IMR-90 (cell line): ENCODE data around the gene MRPL19. TPM values are rescaled to one million over a fixed set of nuclear protein-coding genes. Genes with fewer than 3 reads are reported as not detected.

Experiments
- ATAC-seq: fragments of 200-7000 bp; cut with Tn5 transposase; 2 replicates; pipeline ENCODE4 v1.9.1; 2020; ENCODE audit warnings: low read depth, mild to moderate bottlenecking, moderate library complexity
- BruUV-seq: library from RNA; stranded (reverse); fragments of 400-500 nt; replicated peaks from 2 replicates; lab custom pipeline; 2021; lab: Mats Ljungman, UMichigan
- CTCF ChIA-PET: fragments of 300-600 bp; formaldehyde crosslinking; extraction: SDS; loops from one replicate; lab custom pipeline; 2021; ENCODE audit warnings: antibody characterized with exemption; lab: Yijun Ruan, JAX
- POLR2A ChIA-PET: fragments of 300-600 bp; sonication (Branson Sonifier 250); formaldehyde crosslinking; loops from one replicate; lab custom pipeline; 2022; ENCODE audit warnings: antibody characterized with exemption; ENCODE audit not compliant: unreplicated experiment; lab: Charles Lee
- DNase-seq: peaks from one replicate; pipeline ENCODE4 v3.0.0; 2013
- H2AFZ ChIP-seq: replicated peaks from 2 replicates; pipeline ENCODE3; 2013; ENCODE audit warnings: low read length, mild to moderate bottlenecking; ENCODE audit not compliant: poor library complexity
- H2AK5ac ChIP-seq: 2 replicates; pipeline ENCODE4 v1.6.1; 2013; ENCODE audit warnings: low read depth, low read length, inconsistent platforms
- H2AK9ac ChIP-seq: replicated peaks from 2 replicates; pipeline ENCODE3; 2013; ENCODE audit warnings: mild to moderate bottlenecking, low read depth, low read length, moderate library complexity; ENCODE audit not compliant: poor library complexity
- H2BK120ac ChIP-seq: 2 replicates; pipeline ENCODE4 v1.6.1; 2013; ENCODE audit warnings: low read depth, low read length, inconsistent platforms
- H2BK15ac ChIP-seq: 3 replicates; pipeline ENCODE4 v1.6.1; 2013; ENCODE audit warnings: low read depth, low read length, inconsistent platforms
- H2BK20ac ChIP-seq: 2 replicates; pipeline ENCODE4 v1.6.1; 2013; ENCODE audit warnings: low read depth, mild to moderate bottlenecking, inconsistent platforms, low read length, moderate library complexity
- H2BK5ac ChIP-seq: 2 replicates; pipeline ENCODE4 v1.6.1; 2013; ENCODE audit warnings: mild to moderate bottlenecking, low read depth, low read length, inconsistent platforms; ENCODE audit not compliant: poor library complexity, severe bottlenecking
- H3K14ac ChIP-seq: replicated peaks from 2 replicates; pipeline ENCODE4 v1.6.1; 2013; ENCODE audit warnings: low read depth, low read length, inconsistent platforms
- H3K18ac ChIP-seq: 2 replicates; pipeline ENCODE4 v1.6.1; 2013; ENCODE audit warnings: low read depth, low read length, control low read depth
- H3K23ac ChIP-seq: 2 replicates; pipeline ENCODE4 v1.6.1; 2013; ENCODE audit warnings: low read depth, low read length, inconsistent platforms
- H3K27ac ChIP-seq: 2 replicates; pipeline ENCODE4 v1.5.1; 2013; ENCODE audit warnings: mild to moderate bottlenecking, control low read depth, low read length; ENCODE audit not compliant: insufficient read depth
- H3K27me3 ChIP-seq: 2 replicates; pipeline ENCODE4 v1.6.1; 2013; ENCODE audit warnings: low read length; ENCODE audit not compliant: control insufficient read depth, insufficient read depth
- H3K36me3 ChIP-seq: 2 replicates; pipeline ENCODE4 v1.6.1; 2013; ENCODE audit warnings: low read length, mixed read lengths; ENCODE audit not compliant: control insufficient read depth, insufficient read depth
- H3K4ac ChIP-seq: 2 replicates; pipeline ENCODE4 v1.6.1; 2013; ENCODE audit warnings: low read depth, low read length, inconsistent platforms
- H3K4me1 ChIP-seq: 2 replicates; pipeline ENCODE4 v1.6.1; 2013; ENCODE audit warnings: low read length, mixed read lengths; ENCODE audit not compliant: control insufficient read depth, insufficient read depth
- H3K4me2 ChIP-seq: 2 replicates; pipeline ENCODE4 v1.6.1; 2013; ENCODE audit warnings: low read depth, mild to moderate bottlenecking, control low read depth, low read length, moderate library complexity
- H3K4me3 ChIP-seq: 2 replicates; pipeline ENCODE4 v1.5.1; 2013; ENCODE audit warnings: low read depth, mild to moderate bottlenecking, control low read depth, low read length, moderate library complexity; ENCODE audit not compliant: insufficient read depth
- H3K56ac ChIP-seq: 2 replicates; pipeline ENCODE4 v1.6.1; 2013; ENCODE audit warnings: low read length, inconsistent platforms; ENCODE audit not compliant: insufficient read depth; ENCODE audit errors: extremely low read depth
- H3K79me1 ChIP-seq, 2 experiments: 2 replicates each; pipeline ENCODE4 v1.6.1; 2013; ENCODE audit warnings: low read length in 2 of 2, inconsistent platforms in 1 of 2, low read depth in 1 of 2
- H3K9ac ChIP-seq: 2 replicates; pipeline ENCODE4 v1.6.1; 2013; ENCODE audit warnings: low read depth, low read length, control low read depth
- H3K9me1 ChIP-seq: 2 replicates; pipeline ENCODE4 v1.6.1; 2013; ENCODE audit warnings: low read length, inconsistent platforms; ENCODE audit not compliant: insufficient read depth
- H3K9me3 ChIP-seq: 2 replicates; pipeline ENCODE4 v1.6.1; 2013; ENCODE audit warnings: low read length; ENCODE audit not compliant: control insufficient read depth, insufficient read depth
- H4K20me1 ChIP-seq: 2 replicates; pipeline ENCODE4 v1.6.1; 2013; ENCODE audit warnings: low read length, inconsistent platforms; ENCODE audit not compliant: insufficient read depth
- H4K5ac ChIP-seq: 2 replicates; pipeline ENCODE4 v1.6.1; 2013; ENCODE audit warnings: mild to moderate bottlenecking, low read depth, low read length, control low read depth
- H4K8ac ChIP-seq, 2 experiments: 2 replicates each; pipeline ENCODE4 v1.6.1; 2013; ENCODE audit warnings: low read depth in 2 of 2, low read length in 2 of 2, control low read depth in 1 of 2, inconsistent platforms in 1 of 2
- H4K91ac ChIP-seq: 2 replicates; pipeline ENCODE4 v1.6.1; 2013; ENCODE audit warnings: low read depth, low read length, inconsistent platforms; ENCODE audit not compliant: insufficient read depth
- BHLHE40 ChIP-seq: fragments of 150-350 bp; IDR thresholded peaks from 2 replicates; pipeline ENCODE4 v1.6.1; 2016; ENCODE audit warnings: mild to moderate bottlenecking, low read depth, low read length
- CEBPB ChIP-seq: IDR thresholded peaks from 2 replicates; pipeline ENCODE4 v1.6.1; 2012; ENCODE audit warnings: low read depth, low read length, improper control_type of control experiment
- CHD1 ChIP-seq: IDR thresholded peaks from 2 replicates; pipeline ENCODE4 v1.6.1; 2012; ENCODE audit warnings: low read depth, low read length, improper control_type of control experiment
- CTCF ChIP-seq: conservative IDR thresholded peaks from 2 replicates; pipeline ENCODE4 v1.5.1; 2012; ENCODE audit warnings: mild to moderate bottlenecking, low read depth, low read length, improper control_type of control experiment
- ELK1 ChIP-seq: fragments of 150-350 bp; IDR thresholded peaks from 2 replicates; pipeline ENCODE4 v1.6.1; 2016; ENCODE audit warnings: low read depth, mild to moderate bottlenecking, low read length, moderate library complexity, borderline replicate concordance
- FOS ChIP-seq: fragments of 150-350 bp; IDR thresholded peaks from 2 replicates; pipeline ENCODE4 v1.6.1; 2016; ENCODE audit warnings: low read depth, low read length
- MAFK ChIP-seq: IDR thresholded peaks from 2 replicates; pipeline ENCODE4 v1.6.1; 2012; ENCODE audit warnings: low read depth, low read length, improper control_type of control experiment
- MAZ ChIP-seq: IDR thresholded peaks from 2 replicates; pipeline ENCODE4 v1.6.1; 2012; ENCODE audit warnings: low read depth, mild to moderate bottlenecking, low read length, improper control_type of control experiment, moderate library complexity, borderline replicate concordance
- MXI1 ChIP-seq: IDR thresholded peaks from 2 replicates; pipeline ENCODE4 v1.6.1; 2012; ENCODE audit warnings: low read depth, mild to moderate bottlenecking, low read length, moderate library complexity, borderline replicate concordance
- NFE2L2 ChIP-seq: fragments of 150-350 bp; IDR thresholded peaks from 2 replicates; pipeline ENCODE4 v1.6.1; 2016; ENCODE audit warnings: low read depth, mild to moderate bottlenecking, low read length
- POLR2A ChIP-seq: IDR thresholded peaks from 2 replicates; pipeline ENCODE4 v1.6.1; 2012; ENCODE audit warnings: mild to moderate bottlenecking, low read depth, low read length
- RAD21 ChIP-seq: IDR thresholded peaks from 2 replicates; pipeline ENCODE4 v1.6.1; 2012; ENCODE audit warnings: low read length, improper control_type of control experiment
- RCOR1 ChIP-seq: IDR thresholded peaks from 2 replicates; pipeline ENCODE4 v1.6.1; 2012; ENCODE audit warnings: mild to moderate bottlenecking, low read length, improper control_type of control experiment; ENCODE audit not compliant: insufficient replicate concordance
- RFX5 ChIP-seq: IDR thresholded peaks from 2 replicates; pipeline ENCODE4 v1.8.0; 2012; ENCODE audit warnings: low read depth, mild to moderate bottlenecking, low read length, moderate library complexity
- SMC3 ChIP-seq: fragments of 150-350 bp; IDR thresholded peaks from 2 replicates; pipeline ENCODE4 v1.6.1; 2016; ENCODE audit warnings: low read depth, mild to moderate bottlenecking, antibody characterized with exemption, low read length, moderate library complexity
- WGBS, 2 experiments: methylation state at CpG; one replicate each; pipeline versions ENCODE4 v1.1.5 to v1.1.7; 2013; ENCODE audit warnings: missing lambda C conversion rate in 2 of 2; ENCODE audit not compliant: insufficient read length in 1 of 2; ENCODE audit errors: extremely low coverage in 2 of 2; 5-methylcytosine and 5-hydroxymethylcytosine counted together
- dilution Hi-C: fragments of 300-500 bp; cut with HindIII; formaldehyde crosslinking; loops from one replicate; pipeline ENCODE4 v1.14.3; 2018; ENCODE audit warnings: low sequenced_read_pairs; ENCODE audit not compliant: unreplicated experiment
- in situ Hi-C: fragments of 300-500 bp; cut with MboI; formaldehyde crosslinking; loops from 3 replicates; pipeline ENCODE4 v1.14.3; 2019; ENCODE audit warnings: low sequenced_read_pairs, inconsistent platforms, mixed read lengths
- intact Hi-C: fragments of 100-400 bp; cut with micrococcal nuclease; formaldehyde crosslinking; loops from 2 replicates; pipeline ENCODE4 v1.10.0; 2022
- polyA plus RNA-seq, 3 experiments: library from polyadenylated mRNA; depleted of rRNA; stranded (reverse); fragments of >200 nt; gene quantifications; 2 replicates each; pipeline ENCODE4 v1.2.3, GENCODE V29; 2012; ENCODE audit warnings: low replicate concordance in 1 of 3
- total RNA-seq: library from RNA; depleted of rRNA; stranded (reverse); fragments of >200 nt; gene quantifications from 2 replicates; pipeline ENCODE4 v1.2.3, GENCODE V29; 2012
- TF ChIP-seq, protein P1 (sequence below): fragments of 150-350 bp; IDR thresholded peaks from 2 replicates; pipeline ENCODE4 v1.6.1; 2017; ENCODE audit warnings: mild to moderate bottlenecking, antibody characterized with exemption, low read length, low read depth

MRPL19 gene
- total and polyA plus RNA-seq, 2 of the 4 experiments (the other 2 are of a cell fraction), result 24.8 to 28.5 TPM

- intact Hi-C loops (no loop called here), in situ Hi-C loops (no loop called here), dilution Hi-C loops (loop anchor here (25.0 kb wide), 1 partner anchor 173 kb away; no protein-coding TSS in a partner anchor)
- CTCF ChIA-PET, result interaction anchor here (0.6 to 1.1 kb wide), 3 partner anchors 42 to 327 kb away, joined by 3 to 4 read pairs (median 4); no protein-coding TSS in a partner anchor
- Histone ChIP-seq H2BK15ac (no peak overlapping the region), H4K20me1 (no peaks in the 10 kb centered on the region), H3K18ac (no peak overlapping the region), H2BK5ac (no peak overlapping the region), H3K27ac (no peak overlapping the region), H2AFZ (no peak overlapping the region), H3K4me1 (no peaks in the 10 kb centered on the region), H3K9ac (no peak overlapping the region), H3K4me3 (no peak overlapping the region), H2AK9ac (no peak overlapping the region), H2BK120ac (no peak overlapping the region), H4K91ac (no peak overlapping the region), H3K9me3 (no peaks in the 10 kb centered on the region), H3K27me3 (peaks cover 20% of the 10 kb centered on the region), H3K79me1 (no peaks in the 10 kb centered on the region), H3K56ac (no peak overlapping the region), H3K4ac (no peak overlapping the region), H3K14ac (no peak overlapping the region), H4K5ac (no peak overlapping the region), H3K9me1 (no peaks in the 10 kb centered on the region; the same call in 1 of the 2 replicates), H3K36me3 (no peaks in the 10 kb centered on the region), H2BK20ac (no peak overlapping the region), H3K4me2 (no peak overlapping the region), H2AK5ac (no peak overlapping the region), H3K23ac (no peak overlapping the region), H4K8ac (no peak overlapping the region)
- TF ChIP-seq CEBPB (no peak), RAD21 (no peak), SMC3 (no peak), MAFK (no peak), ELK1 (no peak), NFE2L2 (no peak), POLR2A (no peak), MAZ (no peak), CTCF (no peak), MXI1 (no peak), FOS (no peak), RCOR1 (no peak), RFX5 (no peak), CHD1 (no peak), BHLHE40 (no peak)
- TF ChIP-seq, protein P1, sequence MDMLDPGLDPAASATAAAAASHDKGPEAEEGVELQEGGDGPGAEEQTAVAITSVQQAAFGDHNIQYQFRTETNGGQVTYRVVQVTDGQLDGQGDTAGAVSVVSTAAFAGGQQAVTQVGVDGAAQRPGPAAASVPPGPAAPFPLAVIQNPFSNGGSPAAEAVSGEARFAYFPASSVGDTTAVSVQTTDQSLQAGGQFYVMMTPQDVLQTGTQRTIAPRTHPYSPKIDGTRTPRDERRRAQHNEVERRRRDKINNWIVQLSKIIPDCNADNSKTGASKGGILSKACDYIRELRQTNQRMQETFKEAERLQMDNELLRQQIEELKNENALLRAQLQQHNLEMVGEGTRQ, result no peak
- whole genome bisulfite sequencing, 2 experiments, result no CpG with 5 or more reads among the region's 1 CpG
- POLR2A ChIA-PET, result no interaction called here
- BruUV-seq, result no TSS peak
- ATAC-seq (no peak), DNase-seq (no peak)
Measured at GRCh38 chr2:75634945-75635344, 11.6 kb upstream of the MRPL19 start.
